Gastrocnemius medialis (tissue), 4 donors: ENCODE measurements around the gene FBXO2. TPM values are rescaled to one million over a fixed set of nuclear protein-coding genes. Genes with fewer than 3 reads are reported as not detected.

Experiments used
- ATAC-seq, 2 donors: fragments of 150-250 bp; one replicate each; pipeline ENCODE4 v1.9.1; 2016
- DNase-seq, 2 donors: peaks; one replicate each; pipeline ENCODE4 v3.0.0-alpha.2; 2019
- H3K27ac ChIP-seq, 4 donors: fragments of 200-600 bp; sonication (generic); 1 replicate in 1 of 4; 2 replicates in 3 of 4; pipeline ENCODE4 v1.5.1; 2016 to 2018; ENCODE audit warnings: mild to moderate bottlenecking in 2 of 4, moderate library complexity in 1 of 4
- H3K27me3 ChIP-seq, 3 donors: fragments of 200-600 bp; sonication (generic) in 2 of 3; 1 replicate in 1 of 3; 2 replicates in 2 of 3; pipeline versions ENCODE4 v1.5.1 to v1.6.0; 2016 to 2019; ENCODE audit warnings: mild to moderate bottlenecking in 1 of 3, moderate library complexity in 1 of 3
- H3K36me3 ChIP-seq, 2 donors: fragments of 200-600 bp; sonication (generic) in 1 of 2; one replicate each; pipeline ENCODE4 v1.5.1; 2017 to 2018
- H3K4me1 ChIP-seq, 2 donors: fragments of 200-600 bp; sonication (generic) in 1 of 2; one replicate each; pipeline ENCODE4 v1.5.1; 2016 to 2017; ENCODE audit warnings: mild to moderate bottlenecking in 2 of 2
- H3K4me3 ChIP-seq, 4 donors: fragments of 200-600 bp; sonication (generic) in 3 of 4; 1 replicate in 1 of 4; 2 replicates in 3 of 4; pipeline ENCODE4 v1.5.1; 2016 to 2019; ENCODE audit warnings: mild to moderate bottlenecking in 2 of 4
- H3K9me3 ChIP-seq, 3 donors: fragments of 200-600 bp; sonication (generic) in 2 of 3; 1 replicate in 1 of 3; 2 replicates in 2 of 3; pipeline ENCODE4 v1.5.1; 2016 to 2019
- POLR2A ChIP-seq, 2 donors: fragments of 450-650 bp; IDR thresholded peaks; one replicate each; pipeline ENCODE4 v1.6.1; 2017; ENCODE audit warnings: antibody characterized with exemption in 2 of 2, mild to moderate bottlenecking in 2 of 2, moderate library complexity in 2 of 2
- in situ Hi-C, 4 donors: fragments of 200-750 bp; cut with MboI; loops; one replicate each; pipeline versions ENCODE4 v1.15.0 to v1.8.0; 2017; ENCODE audit warnings: low sequenced_read_pairs in 4 of 4
- intact Hi-C: fragments of 100-400 bp; cut with DNase I; formaldehyde crosslinking; loops from one replicate; pipeline ENCODE4 v1.15.1; 2023; ENCODE audit warnings: low total_unique reads
- total RNA-seq, 4 donors: library from RNA; depleted of rRNA; stranded (reverse); fragments of >200 nt; gene quantifications; one replicate each; pipeline versions ENCODE4 v1.1.0 to v1.2.3, GENCODE V29; 2016
- TF ChIP-seq, protein P1 (sequence below), 5 experiments: fragments of 450-650 bp in 3 of 5; fragments of 200-600 bp in 2 of 5; sonication (generic) in 2 of 5; IDR thresholded peaks in 4 of 5; conservative IDR thresholded peaks in 1 of 5; 1 replicate in 4 of 5; 2 replicates in 1 of 5; pipeline ENCODE4 v1.5.1; 2016 to 2019; ENCODE audit warnings: antibody characterized with exemption in 5 of 5, mild to moderate bottlenecking in 3 of 5, moderate library complexity in 3 of 5

Gene FBXO2
- total RNA-seq, 4 donors from 2014 or later = 2.0 to 20.8 (median 4.8) TPM

DNA sequence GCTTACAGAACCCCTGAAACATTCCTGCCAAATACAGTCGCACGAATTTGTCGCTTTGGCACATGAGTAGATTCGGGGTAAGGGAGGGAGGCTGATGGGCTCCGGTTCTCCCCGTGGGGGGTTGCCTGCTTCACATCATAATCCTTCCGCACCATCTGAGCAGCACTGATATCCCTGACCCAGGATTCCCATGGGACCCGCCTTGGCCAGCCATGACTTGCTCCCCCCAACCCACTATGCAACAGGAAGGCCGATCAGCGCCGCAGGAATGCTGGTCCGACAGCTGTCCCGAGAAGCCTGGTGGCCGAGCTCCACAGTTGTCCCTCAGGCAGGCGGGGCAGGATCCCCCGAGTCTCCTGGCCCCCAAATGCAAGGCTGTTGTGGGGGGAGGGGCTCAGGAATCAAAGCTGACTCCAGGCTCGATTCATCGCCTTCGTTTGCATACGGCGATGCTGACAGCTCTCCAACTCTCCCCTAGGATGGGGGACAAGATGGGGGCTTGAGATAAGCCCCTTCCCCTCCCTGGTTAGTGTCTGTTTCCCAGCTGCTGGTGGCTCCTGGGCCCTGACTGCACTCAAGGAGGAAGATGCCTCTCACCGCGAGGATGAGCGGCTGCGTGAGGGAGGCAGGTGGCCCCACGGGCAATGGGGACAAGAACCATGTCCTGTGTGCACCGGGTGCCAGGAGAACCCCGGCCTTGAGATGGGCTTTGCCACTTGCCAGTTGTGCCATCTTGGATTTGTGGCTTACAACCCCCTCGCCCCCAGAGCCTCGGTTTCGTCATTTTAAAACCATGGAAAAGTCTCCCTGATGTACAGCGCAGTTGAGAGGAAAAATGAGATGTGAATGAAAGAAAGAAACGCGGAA, 46.6 kb upstream of the FBXO2 start:
- Histone ChIP-seq H3K4me1 (peaks cover 0 to 13% of the 10 kb centered on the region in 2 donors), H3K9me3 (no peaks in the 10 kb centered on the region), H3K36me3 (no peaks in the 10 kb centered on the region), H3K27ac (no peak overlapping the region), H3K27me3 (peaks cover 39 to 43% (median 40%) of the 10 kb centered on the region in 3 donors), H3K4me3 (no peak overlapping the region)
- intact Hi-C loops = no loop called here
- no peak for TF ChIP-seq POLR2A (IDR thresholded peaks at IDR 0.05)
- TF ChIP-seq, protein P1, sequence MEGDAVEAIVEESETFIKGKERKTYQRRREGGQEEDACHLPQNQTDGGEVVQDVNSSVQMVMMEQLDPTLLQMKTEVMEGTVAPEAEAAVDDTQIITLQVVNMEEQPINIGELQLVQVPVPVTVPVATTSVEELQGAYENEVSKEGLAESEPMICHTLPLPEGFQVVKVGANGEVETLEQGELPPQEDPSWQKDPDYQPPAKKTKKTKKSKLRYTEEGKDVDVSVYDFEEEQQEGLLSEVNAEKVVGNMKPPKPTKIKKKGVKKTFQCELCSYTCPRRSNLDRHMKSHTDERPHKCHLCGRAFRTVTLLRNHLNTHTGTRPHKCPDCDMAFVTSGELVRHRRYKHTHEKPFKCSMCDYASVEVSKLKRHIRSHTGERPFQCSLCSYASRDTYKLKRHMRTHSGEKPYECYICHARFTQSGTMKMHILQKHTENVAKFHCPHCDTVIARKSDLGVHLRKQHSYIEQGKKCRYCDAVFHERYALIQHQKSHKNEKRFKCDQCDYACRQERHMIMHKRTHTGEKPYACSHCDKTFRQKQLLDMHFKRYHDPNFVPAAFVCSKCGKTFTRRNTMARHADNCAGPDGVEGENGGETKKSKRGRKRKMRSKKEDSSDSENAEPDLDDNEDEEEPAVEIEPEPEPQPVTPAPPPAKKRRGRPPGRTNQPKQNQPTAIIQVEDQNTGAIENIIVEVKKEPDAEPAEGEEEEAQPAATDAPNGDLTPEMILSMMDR (IDR thresholded peaks at IDR 0.05 in 4 of 5, conservative IDR thresholded peaks at IDR 0.05 in 1 of 5) = no peak
- DNase-seq (no peak), ATAC-seq (no peak)
- in situ Hi-C loops = no loop called here

DNA sequence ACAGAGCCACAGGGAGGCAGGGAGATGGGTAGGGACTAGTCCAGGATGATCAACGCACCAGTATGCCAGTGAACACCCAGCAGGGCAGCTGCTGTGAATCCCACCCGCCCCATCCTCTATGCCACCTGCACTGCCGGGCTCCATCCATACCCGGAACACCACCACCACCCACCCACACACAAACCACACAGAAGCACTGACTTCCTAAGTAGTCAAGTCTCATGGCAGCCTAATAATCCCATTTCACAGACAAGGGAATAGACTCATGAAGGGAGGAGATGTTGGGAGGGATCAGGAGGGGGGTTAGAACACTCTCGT, 43.6 kb upstream of the FBXO2 start:
- Histone ChIP-seq H3K27me3 (peaks cover 51 to 63% (median 55%) of the 10 kb centered on the region in 3 donors), H3K9me3 (no peaks in the 10 kb centered on the region), H3K27ac (no peak overlapping the region), H3K4me3 (no peak overlapping the region), H3K4me1 (peaks cover 0 to 13% of the 10 kb centered on the region in 2 donors), H3K36me3 (no peaks in the 10 kb centered on the region)
- DNase-seq = no peak
- in situ Hi-C loops (no loop called here), intact Hi-C loops (no loop called here)
- ATAC-seq = no peak
- TF ChIP-seq, protein P1 (IDR thresholded peaks at IDR 0.05 in 4 of 5, conservative IDR thresholded peaks at IDR 0.05 in 1 of 5) = no peak
- TF ChIP-seq POLR2A (IDR thresholded peaks at IDR 0.05) = no peak

DNA sequence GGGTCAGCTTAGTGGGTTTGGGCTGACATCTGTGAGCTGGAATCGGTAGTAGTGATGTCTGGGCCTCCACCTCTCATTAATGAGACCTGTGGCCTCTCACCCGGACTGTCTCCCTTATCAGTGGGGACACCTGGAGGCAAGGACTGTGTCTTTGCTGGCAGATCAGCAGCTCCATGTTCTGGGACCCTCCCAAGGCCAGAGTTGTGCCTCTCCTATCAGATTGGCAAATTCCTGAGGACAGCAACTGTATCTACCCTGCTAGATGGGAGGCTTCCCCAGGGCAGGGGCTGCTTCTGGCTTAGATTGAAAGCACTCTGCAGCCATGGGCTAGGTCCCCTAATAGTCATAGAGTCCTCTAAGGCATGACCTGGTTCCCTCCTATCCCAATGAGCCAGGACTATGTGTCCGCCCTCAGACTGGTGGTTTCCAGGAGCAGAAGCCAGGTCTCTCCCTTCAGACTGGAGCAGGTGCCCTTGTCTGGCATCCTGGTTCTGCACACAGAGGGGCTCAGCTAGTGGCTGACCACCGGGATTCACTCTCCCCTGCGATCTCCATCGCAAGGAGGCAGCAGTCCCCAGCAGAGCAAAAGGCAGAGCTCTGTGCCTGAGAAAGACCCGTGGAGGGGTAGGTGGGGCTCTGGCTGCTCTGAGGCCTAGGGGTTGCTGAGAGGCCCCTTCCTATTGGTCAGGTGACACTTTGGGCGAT, 43.1 kb upstream of the FBXO2 start:
- peaks cover 55 to 63% (median 55%) of the 10 kb centered on the region in 3 donors for H3K27me3 ChIP-seq
- no peak for DNase-seq
- no peaks in the 10 kb centered on the region for H3K36me3 ChIP-seq
- H3K27ac ChIP-seq = no peak overlapping the region
- H3K4me3 ChIP-seq = no peak overlapping the region
- intact Hi-C loops (no loop called here), in situ Hi-C loops (no loop called here)
- no peaks in the 10 kb centered on the region for H3K9me3 ChIP-seq
- peaks cover 0 to 13% of the 10 kb centered on the region in 2 donors for H3K4me1 ChIP-seq
- no peak for TF ChIP-seq POLR2A (IDR thresholded peaks at IDR 0.05)
- TF ChIP-seq, protein P1 (IDR thresholded peaks at IDR 0.05 in 4 of 5, conservative IDR thresholded peaks at IDR 0.05 in 1 of 5) = no peak
- no peak for ATAC-seq

DNA sequence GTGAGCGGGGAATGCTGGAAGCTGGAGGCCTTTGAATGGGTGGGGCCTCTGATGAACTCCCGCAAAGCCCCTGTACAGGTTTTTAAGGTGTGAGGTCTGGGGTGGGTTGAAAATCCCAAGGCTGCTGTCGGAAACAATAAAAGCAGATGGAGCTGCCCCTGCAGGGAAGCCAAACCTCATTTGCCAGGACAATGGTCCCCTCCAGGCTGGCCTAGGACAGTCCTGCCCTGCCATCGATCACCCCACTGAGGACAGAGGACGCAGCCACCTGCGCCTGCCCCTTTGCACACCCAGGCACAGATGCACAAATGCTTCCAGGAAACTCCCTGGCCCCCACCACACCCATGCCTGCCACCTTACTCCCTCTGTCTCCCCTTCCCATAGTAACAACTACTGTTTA, 41.6 kb upstream of the FBXO2 start:
- no peak overlapping the region for H3K4me3 ChIP-seq

More for the DNA sequence above, 41.6 kb upstream of the FBXO2 start:
- peaks cover 0 to 11% of the 10 kb centered on the region in 2 donors for H3K4me1 ChIP-seq
- no peaks in the 10 kb centered on the region for H3K9me3 ChIP-seq
- no peak overlapping the region for H3K27ac ChIP-seq
- TF ChIP-seq, protein P1 (IDR thresholded peaks at IDR 0.05 in 4 of 5, conservative IDR thresholded peaks at IDR 0.05 in 1 of 5) = no peak
- no peak for TF ChIP-seq POLR2A (IDR thresholded peaks at IDR 0.05)
- peaks cover 52 to 61% (median 52%) of the 10 kb centered on the region in 3 donors for H3K27me3 ChIP-seq
- ATAC-seq = no peak
- in situ Hi-C loops = no loop called here
- DNase-seq = no peak
- intact Hi-C loops = no loop called here
- no peaks in the 10 kb centered on the region for H3K36me3 ChIP-seq
